ENCODE data around the gene BMP10. TPM values are rescaled to one million over a fixed set of nuclear protein-coding genes. Genes with fewer than 3 reads are reported as not detected.
"Not testable (repeated sequence)": the region's sequence is repeated elsewhere in the genome, so short reads cannot be mapped to it uniquely, and the experiment has no call there.

Gene BMP10
- total and polyA plus RNA-seq, 4 experiments from 2014 or later: not detected

GRCh38 chr2:68901199-68901514 is 30.0 kb upstream of the BMP10 start:
- H3K27ac Mint-ChIP-seq: peak overlapping the region in 1 of 7 donors; percentile 17
- Histone ChIP-seq H3K27me3 (ENCODE audit: insufficient read depth, low read length) (no peaks in the 10 kb centered on the region), H3K27ac (ENCODE audit: low read depth, low read length) (no peak overlapping the region), H3K36me3 (ENCODE audit: insufficient read depth, low read length) (no peaks in the 10 kb centered on the region), H3K4me1 (ENCODE audit: insufficient read depth, low read length) (no peaks in the 10 kb centered on the region), H3K4me3 (ENCODE audit: low read length in 2 of 2) (no peak overlapping the region), H3K9me3 (ENCODE audit: control insufficient read depth in 1 of 2, low read length in 2 of 2) (no peaks in the 10 kb centered on the region)
- peaks cover 1 to 9% of the 10 kb centered on the region in 2 donors for H3K36me3 Mint-ChIP-seq
- ChIA-PET POLR2A (ENCODE audit: partially characterized antibody) (no interaction called here), CTCF (ENCODE audit: partially characterized antibody) (no interaction called here)
- H3K27me3 Mint-ChIP-seq: peaks cover 0 to 1% of the 10 kb centered on the region in 2 donors
- peaks cover 0 to 26% (median 12%) of the 10 kb centered on the region in 8 donors for H3K9me3 Mint-ChIP-seq
- H3K4me3 Mint-ChIP-seq: no peak overlapping the region
- peaks cover 0 to 4% (median 2%) of the 10 kb centered on the region in 4 donors for H3K4me1 Mint-ChIP-seq
- DNase-seq: no peak
- intact Hi-C loops (cut with micrococcal nuclease): no loop called here

GRCh38 chr2:68900496-68901198 is 29.4 kb upstream of the BMP10 start:
- CTCF ChIA-PET (ENCODE audit: partially characterized antibody): no interaction called here

GRCh38 chr2:68895981-68896380 is 24.8 kb upstream of the BMP10 start:
- H3K27ac ChIP-seq (ENCODE audit: low read depth, low read length); H3K4me3 ChIP-seq (ENCODE audit: low read length in 2 of 2); DNase-seq; intact Hi-C loops (cut with micrococcal nuclease); H3K27me3 Mint-ChIP-seq; H3K36me3 ChIP-seq (ENCODE audit: insufficient read depth, low read length); H3K9me3 ChIP-seq (ENCODE audit: control insufficient read depth in 1 of 2, low read length in 2 of 2); H3K36me3 Mint-ChIP-seq; H3K27me3 ChIP-seq (ENCODE audit: insufficient read depth, low read length); H3K4me3 Mint-ChIP-seq; H3K27ac Mint-ChIP-seq; H3K4me1 Mint-ChIP-seq; H3K4me1 ChIP-seq (ENCODE audit: insufficient read depth, low read length); H3K9me3 Mint-ChIP-seq: not testable (repeated sequence)
- CTCF ChIA-PET (ENCODE audit: partially characterized antibody): interaction anchor here (1.2 to 2.4 kb wide), 2 partner anchors 12 to 29 kb away, joined by 3 to 6 read pairs; no protein-coding TSS in a partner anchor
- POLR2A ChIA-PET (ENCODE audit: partially characterized antibody): interaction anchor here (0.5 to 0.9 kb wide), 2 partner anchors 12 to 175 kb away, joined by 3 to 4 read pairs; no protein-coding TSS in a partner anchor

More at GRCh38 chr2:68900496-68901198, 29.4 kb upstream of the BMP10 start:
- H3K27me3 ChIP-seq (ENCODE audit: insufficient read depth, low read length): no peaks in the 10 kb centered on the region
- DNase-seq: no peak
- peaks cover 0 to 4% (median 2%) of the 10 kb centered on the region in 4 donors for H3K4me1 Mint-ChIP-seq
- no peaks in the 10 kb centered on the region for H3K4me1 ChIP-seq (ENCODE audit: insufficient read depth, low read length)
- H3K4me3 Mint-ChIP-seq: no peak overlapping the region
- H3K9me3 ChIP-seq (ENCODE audit: control insufficient read depth in 1 of 2, low read length in 2 of 2): no peaks in the 10 kb centered on the region
- H3K27me3 Mint-ChIP-seq: peaks cover 1 to 2% of the 10 kb centered on the region in 2 donors
- H3K9me3 Mint-ChIP-seq: peaks cover 0 to 26% (median 12%) of the 10 kb centered on the region in 8 donors
- H3K36me3 ChIP-seq (ENCODE audit: insufficient read depth, low read length): no peaks in the 10 kb centered on the region
- H3K36me3 Mint-ChIP-seq: peaks cover 1 to 9% of the 10 kb centered on the region in 2 donors
- intact Hi-C loops (cut with micrococcal nuclease): no loop called here
- no peak overlapping the region for H3K27ac ChIP-seq (ENCODE audit: low read depth, low read length)
- no peak overlapping the region for H3K27ac Mint-ChIP-seq
- POLR2A ChIA-PET (ENCODE audit: partially characterized antibody): no interaction called here
- no peak overlapping the region for H3K4me3 ChIP-seq (ENCODE audit: low read length in 2 of 2)

GRCh38 chr2:68889500-68889899 is 18.3 kb upstream of the BMP10 start:
- no peak overlapping the region for H3K4me3 Mint-ChIP-seq
- ChIA-PET CTCF (ENCODE audit: partially characterized antibody) (interaction anchor here (0.8 kb wide), 1 partner anchor 180 kb away, joined by 3 read pairs; no protein-coding TSS in a partner anchor), POLR2A (ENCODE audit: partially characterized antibody) (no interaction called here)
- Histone ChIP-seq H3K27ac (ENCODE audit: low read depth, low read length) (no peak overlapping the region), H3K4me1 (ENCODE audit: insufficient read depth, low read length) (no peaks in the 10 kb centered on the region), H3K4me3 (ENCODE audit: low read length in 2 of 2) (no peak overlapping the region), H3K27me3 (ENCODE audit: insufficient read depth, low read length) (no peaks in the 10 kb centered on the region), H3K36me3 (ENCODE audit: insufficient read depth, low read length) (no peaks in the 10 kb centered on the region), H3K9me3 (ENCODE audit: control insufficient read depth in 1 of 2, low read length in 2 of 2) (no peaks in the 10 kb centered on the region)
- intact Hi-C loops (cut with micrococcal nuclease): no loop called here
- peaks cover 0 to 2% (median 0%) of the 10 kb centered on the region in 8 donors for H3K9me3 Mint-ChIP-seq
- H3K4me1 Mint-ChIP-seq: peaks cover 0 to under 1% (median 0%) of the 10 kb centered on the region in 4 donors
- H3K36me3 Mint-ChIP-seq: no peaks in the 10 kb centered on the region
- H3K27me3 Mint-ChIP-seq: peaks cover 0 to 1% of the 10 kb centered on the region in 2 donors
- no peak for DNase-seq
- no peak overlapping the region for H3K27ac Mint-ChIP-seq

- Mint-ChIP-seq H3K4me1 (no peaks in the 10 kb centered on the region), H3K27me3 (peaks cover 0 to 1% of the 10 kb centered on the region in 2 donors), H3K27ac (no peak overlapping the region), H3K9me3 (peaks cover 0 to 2% (median 0%) of the 10 kb centered on the region in 8 donors), H3K36me3 (no peaks in the 10 kb centered on the region), H3K4me3 (no peak overlapping the region)
- intact Hi-C loops (cut with micrococcal nuclease): no loop called here
- H3K27ac ChIP-seq (ENCODE audit: low read depth, low read length): no peak overlapping the region
- POLR2A ChIA-PET (ENCODE audit: partially characterized antibody): no interaction called here
- H3K36me3 ChIP-seq (ENCODE audit: insufficient read depth, low read length): no peaks in the 10 kb centered on the region
- no peaks in the 10 kb centered on the region for H3K4me1 ChIP-seq (ENCODE audit: insufficient read depth, low read length)
- no peak overlapping the region for H3K4me3 ChIP-seq (ENCODE audit: low read length in 2 of 2)
- no peaks in the 10 kb centered on the region for H3K9me3 ChIP-seq (ENCODE audit: control insufficient read depth in 1 of 2, low read length in 2 of 2)
- CTCF ChIA-PET (ENCODE audit: partially characterized antibody): interaction anchor here (0.8 kb wide), 1 partner anchor 180 kb away, joined by 3 read pairs; no protein-coding TSS in a partner anchor
- DNase-seq: no peak
- no peaks in the 10 kb centered on the region for H3K27me3 ChIP-seq (ENCODE audit: insufficient read depth, low read length)
These were observed 17.8 kb upstream of the BMP10 start for GRCh38 chr2:68889021-68889420.

GRCh38 chr2:68888038-68888704 is 17.0 kb upstream of the BMP10 start:
- ChIA-PET POLR2A (ENCODE audit: partially characterized antibody) (no interaction called here), CTCF (ENCODE audit: partially characterized antibody) (no interaction called here)
- Histone ChIP-seq H3K27ac (ENCODE audit: low read depth, low read length) (no peak overlapping the region), H3K27me3 (ENCODE audit: insufficient read depth, low read length) (no peaks in the 10 kb centered on the region), H3K9me3 (ENCODE audit: control insufficient read depth in 1 of 2, low read length in 2 of 2) (no peaks in the 10 kb centered on the region), H3K4me1 (ENCODE audit: insufficient read depth, low read length) (no peaks in the 10 kb centered on the region), H3K4me3 (ENCODE audit: low read length in 2 of 2) (no peak overlapping the region), H3K36me3 (ENCODE audit: insufficient read depth, low read length) (no peaks in the 10 kb centered on the region)
- H3K27me3 Mint-ChIP-seq: peaks cover 0 to 1% of the 10 kb centered on the region in 2 donors
- H3K27ac Mint-ChIP-seq: no peak overlapping the region
- no peaks in the 10 kb centered on the region for H3K36me3 Mint-ChIP-seq
- no peak overlapping the region for H3K4me3 Mint-ChIP-seq
- no peaks in the 10 kb centered on the region for H3K4me1 Mint-ChIP-seq
- intact Hi-C loops (cut with micrococcal nuclease): no loop called here
- no peak for DNase-seq
- H3K9me3 Mint-ChIP-seq: peaks cover 0 to 2% (median 0%) of the 10 kb centered on the region in 8 donors

- no peaks in the 10 kb centered on the region for H3K4me1 ChIP-seq (ENCODE audit: insufficient read depth, low read length)
- H3K4me3 ChIP-seq (ENCODE audit: low read length in 2 of 2): no peak overlapping the region
- DNase-seq: no peak
- Mint-ChIP-seq H3K27me3 (no peaks in the 10 kb centered on the region), H3K27ac (no peak overlapping the region), H3K4me1 (no peaks in the 10 kb centered on the region), H3K9me3 (no peaks in the 10 kb centered on the region), H3K4me3 (no peak overlapping the region), H3K36me3 (no peaks in the 10 kb centered on the region)
- no peaks in the 10 kb centered on the region for H3K9me3 ChIP-seq (ENCODE audit: control insufficient read depth in 1 of 2, low read length in 2 of 2)
- H3K36me3 ChIP-seq (ENCODE audit: insufficient read depth, low read length): no peaks in the 10 kb centered on the region
- CTCF ChIA-PET (ENCODE audit: partially characterized antibody): no interaction called here
- H3K27me3 ChIP-seq (ENCODE audit: insufficient read depth, low read length): no peaks in the 10 kb centered on the region
- POLR2A ChIA-PET (ENCODE audit: partially characterized antibody): no interaction called here
- intact Hi-C loops (cut with micrococcal nuclease): no loop called here
- H3K27ac ChIP-seq (ENCODE audit: low read depth, low read length): no peak overlapping the region
These were observed 14.5 kb upstream of the BMP10 start for GRCh38 chr2:68885811-68886075.
